Keratinocyte (primary cell): ENCODE results near the gene PAQR8. TPM values are rescaled to one million over a fixed set of nuclear protein-coding genes. Genes with fewer than 3 reads are reported as not detected.

Experiments used
- DNase-seq: peaks from one replicate; pipeline ENCODE4 v3.0.0-alpha.2; 2011; ENCODE audit warnings: low read depth, missing footprints, low spot score
- FAIRE-seq: peaks from 2 replicates; lab custom pipeline; 2011; peaks lifted over from hg19 to GRCh38; lab: Jason Lieb, UNC
- H2AFZ ChIP-seq: 2 replicates; pipeline ENCODE4 v1.6.0; 2012; ENCODE audit warnings: low read length, control low read depth, inconsistent platforms; ENCODE audit not compliant: control insufficient read depth
- H3K27ac ChIP-seq: 2 replicates; pipeline ENCODE4 v1.5.1; 2011; ENCODE audit warnings: low read length; ENCODE audit not compliant: control insufficient read depth, insufficient read depth
- H3K27me3 ChIP-seq: 3 replicates; pipeline ENCODE4 v1.6.0; 2011; ENCODE audit warnings: low read length; ENCODE audit not compliant: control insufficient read depth, insufficient read depth; ENCODE audit errors: extremely low read depth
- H3K36me3 ChIP-seq, 2 experiments: 2 replicates in 1 of 2; 3 replicates in 1 of 2; pipeline ENCODE4 v1.5.1; 2011; ENCODE audit warnings: low read length in 2 of 2, mild to moderate bottlenecking in 1 of 2; ENCODE audit not compliant: control insufficient read depth in 2 of 2, insufficient read depth in 2 of 2; ENCODE audit errors: extremely low read depth in 1 of 2
- H3K4me1 ChIP-seq: 3 replicates; pipeline ENCODE4 v1.5.1; 2011; ENCODE audit warnings: low read length; ENCODE audit not compliant: control insufficient read depth, insufficient read depth; ENCODE audit errors: extremely low read depth
- H3K4me2 ChIP-seq: 3 replicates; pipeline ENCODE4 v1.6.0; 2011; ENCODE audit warnings: low read depth, low read length; ENCODE audit not compliant: control insufficient read depth, insufficient read depth; ENCODE audit errors: extremely low read depth
- H3K4me3 ChIP-seq, 3 experiments: fragments of 200-600 bp in 1 of 3; sonication (generic) in 1 of 3; 2 replicates in 2 of 3; 3 replicates in 1 of 3; pipeline ENCODE4 v1.5.1; 2011 to 2016; ENCODE audit warnings: low read length in 3 of 3, mild to moderate bottlenecking in 3 of 3, control low read depth in 2 of 3, inconsistent platforms in 1 of 3, low read depth in 1 of 3, mixed read lengths in 1 of 3, mixed run types in 1 of 3, moderate library complexity in 1 of 3; ENCODE audit not compliant: control insufficient read depth in 2 of 3, insufficient read depth in 2 of 3; ENCODE audit errors: extremely low read depth in 1 of 3
- H3K79me2 ChIP-seq: 2 replicates; pipeline ENCODE4 v1.6.0; 2012; ENCODE audit warnings: low read length; ENCODE audit not compliant: control insufficient read depth, insufficient read depth
- H3K9ac ChIP-seq: 3 replicates; pipeline ENCODE4 v1.6.0; 2011; ENCODE audit warnings: low read length; ENCODE audit not compliant: control insufficient read depth, insufficient read depth; ENCODE audit errors: extremely low read depth
- H3K9me1 ChIP-seq: 3 replicates; pipeline ENCODE4 v1.6.0; 2011; ENCODE audit warnings: low read length; ENCODE audit not compliant: control insufficient read depth, insufficient read depth; ENCODE audit errors: extremely low read depth
- H3K9me3 ChIP-seq: 2 replicates; pipeline ENCODE4 v1.5.1; 2012; ENCODE audit warnings: low read depth, low read length; ENCODE audit not compliant: control insufficient read depth
- H4K20me1 ChIP-seq: 3 replicates; pipeline ENCODE4 v1.6.0; 2011; ENCODE audit warnings: low read length; ENCODE audit not compliant: control insufficient read depth, insufficient read depth; ENCODE audit errors: extremely low read depth
- EZH2 ChIP-seq: IDR thresholded peaks from one replicate; pipeline ENCODE4 v1.6.1; 2012; ENCODE audit warnings: inconsistent platforms, mild to moderate bottlenecking, low read length, moderate library complexity
- dilution Hi-C: fragments of 300-500 bp; cut with MboI; formaldehyde crosslinking; loops from one replicate; pipeline ENCODE4 v1.7.0; 2020; ENCODE audit warnings: low sequenced_read_pairs; ENCODE audit not compliant: extremely low pct_ligation_motif_present
- polyA plus RNA-seq, 5 experiments: library from polyadenylated mRNA; depleted of rRNA in 3 of 5; stranded (reverse) in 3 of 5; stranded (forward) in 1 of 5; unstranded in 1 of 5; fragments of >200 nt; gene quantifications; 1 replicate in 1 of 5; 2 replicates in 3 of 5; 3 replicates in 1 of 5; pipeline versions ENCODE4 v1.2.1 to v1.2.3, GENCODE V29; 2011 to 2012; ENCODE audit warnings: missing spikeins in 2 of 5, low read depth in 1 of 5, low replicate concordance in 1 of 5
- TF ChIP-seq, protein P1 (sequence below), 3 experiments: IDR thresholded peaks in 1 of 3; conservative IDR thresholded peaks in 1 of 3; optimal IDR thresholded peaks in 1 of 3; 2 replicates in 2 of 3; 3 replicates in 1 of 3; pipeline versions ENCODE3 to v1.5.1; 2011; ENCODE audit warnings: low read length in 3 of 3, mild to moderate bottlenecking in 3 of 3, moderate library complexity in 2 of 3, control low read depth in 1 of 3, inconsistent platforms in 1 of 3; ENCODE audit not compliant: insufficient read depth in 2 of 3; ENCODE audit errors: extremely low read depth in 1 of 3

The PAQR8 gene
- polyA plus RNA-seq, 1 donor (not counting 4 experiments of a cell fraction or from before 2014, with no cell fraction given) = 1.6 TPM

DNA sequence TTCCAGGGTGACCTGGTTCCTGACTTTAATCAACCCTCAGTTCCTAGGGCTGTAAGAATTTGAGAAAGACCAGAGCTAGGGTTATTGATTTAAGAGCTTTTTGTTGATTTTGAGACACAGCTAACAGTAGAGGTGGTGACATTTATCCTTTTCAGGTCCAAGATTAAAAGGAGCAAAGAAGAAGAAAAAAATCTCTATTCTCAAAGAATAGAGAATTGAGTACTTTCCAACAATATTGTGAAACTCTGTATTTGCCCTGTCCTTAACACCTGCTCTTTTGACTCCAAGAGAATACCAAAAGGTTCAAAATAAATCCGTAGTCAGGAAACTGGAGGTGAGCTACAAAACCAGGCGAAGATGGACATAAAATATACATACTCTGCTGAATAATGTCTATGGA is 7.3 kb downstream of the PAQR8 start:
- Histone ChIP-seq H3K9ac (no peak overlapping the region), H4K20me1 (no peaks in the 10 kb centered on the region), H2AFZ (no peak overlapping the region), H3K4me2 (no peak overlapping the region), H3K4me3 (no peak overlapping the region), H3K79me2 (no peaks in the 10 kb centered on the region), H3K27me3 (no peaks in the 10 kb centered on the region), H3K9me3 (no peaks in the 10 kb centered on the region), H3K4me1 (no peaks in the 10 kb centered on the region), H3K27ac (no peak overlapping the region), H3K36me3 (no peaks in the 10 kb centered on the region), H3K9me1 (no peaks in the 10 kb centered on the region)
- DNase-seq (no peak), FAIRE-seq (no peak)
- TF ChIP-seq, protein P1, sequence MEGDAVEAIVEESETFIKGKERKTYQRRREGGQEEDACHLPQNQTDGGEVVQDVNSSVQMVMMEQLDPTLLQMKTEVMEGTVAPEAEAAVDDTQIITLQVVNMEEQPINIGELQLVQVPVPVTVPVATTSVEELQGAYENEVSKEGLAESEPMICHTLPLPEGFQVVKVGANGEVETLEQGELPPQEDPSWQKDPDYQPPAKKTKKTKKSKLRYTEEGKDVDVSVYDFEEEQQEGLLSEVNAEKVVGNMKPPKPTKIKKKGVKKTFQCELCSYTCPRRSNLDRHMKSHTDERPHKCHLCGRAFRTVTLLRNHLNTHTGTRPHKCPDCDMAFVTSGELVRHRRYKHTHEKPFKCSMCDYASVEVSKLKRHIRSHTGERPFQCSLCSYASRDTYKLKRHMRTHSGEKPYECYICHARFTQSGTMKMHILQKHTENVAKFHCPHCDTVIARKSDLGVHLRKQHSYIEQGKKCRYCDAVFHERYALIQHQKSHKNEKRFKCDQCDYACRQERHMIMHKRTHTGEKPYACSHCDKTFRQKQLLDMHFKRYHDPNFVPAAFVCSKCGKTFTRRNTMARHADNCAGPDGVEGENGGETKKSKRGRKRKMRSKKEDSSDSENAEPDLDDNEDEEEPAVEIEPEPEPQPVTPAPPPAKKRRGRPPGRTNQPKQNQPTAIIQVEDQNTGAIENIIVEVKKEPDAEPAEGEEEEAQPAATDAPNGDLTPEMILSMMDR (optimal IDR thresholded peaks at IDR 0.05 in 1 of 3, IDR thresholded peaks at IDR 0.05 in 1 of 3, conservative IDR thresholded peaks at IDR 0.05 in 1 of 3; ENCODE audit: extremely low read depth in 1 of 3, insufficient read depth in 2 of 3, low read length in 3 of 3) = no peak
- no peak for TF ChIP-seq EZH2
- dilution Hi-C loops = no loop called here

GRCh38 chr6:52371656-52372191 is 9.8 kb downstream of the PAQR8 start:
- H3K4me3 ChIP-seq = no peak overlapping the region
- H3K9me3 ChIP-seq = no peaks in the 10 kb centered on the region
- no peaks in the 10 kb centered on the region for H3K79me2 ChIP-seq
- TF ChIP-seq EZH2 = no peak
- TF ChIP-seq, protein P1 (optimal IDR thresholded peaks at IDR 0.05 in 1 of 3, IDR thresholded peaks at IDR 0.05 in 1 of 3, conservative IDR thresholded peaks at IDR 0.05 in 1 of 3; ENCODE audit: extremely low read depth in 1 of 3, insufficient read depth in 2 of 3, low read length in 3 of 3) = no peak
- dilution Hi-C loops = no loop called here
- H3K27me3 ChIP-seq = no peaks in the 10 kb centered on the region
- no peak overlapping the region for H3K9ac ChIP-seq
- no peak overlapping the region for H3K27ac ChIP-seq
- no peak overlapping the region for H2AFZ ChIP-seq
- H3K9me1 ChIP-seq = no peaks in the 10 kb centered on the region
- no peak for DNase-seq
- H3K4me2 ChIP-seq = no peak overlapping the region
- no peaks in the 10 kb centered on the region for H3K4me1 ChIP-seq
- no peak for FAIRE-seq
- no peaks in the 10 kb centered on the region for H3K36me3 ChIP-seq
- H4K20me1 ChIP-seq = no peaks in the 10 kb centered on the region
